Peyer's patch (tissue), 4 donors: ENCODE data around the gene COL27A1.

Source experiments
- POLR2A ChIP-seq, 2 donors: fragments of 450-650 bp; IDR thresholded peaks; one replicate each; pipeline ENCODE4 v1.5.1; 2017; ENCODE audit warnings: antibody characterized with exemption in 2 of 2, mild to moderate bottlenecking in 2 of 2, moderate library complexity in 2 of 2
- TF ChIP-seq, protein P1 (sequence below), 6 experiments: fragments of 450-650 bp in 4 of 6; fragments of 200-600 bp in 2 of 6; sonication (generic) in 1 of 6; IDR thresholded peaks; one replicate each; pipeline ENCODE4 v1.5.1; 2017 to 2019; ENCODE audit warnings: antibody characterized with exemption in 6 of 6, mild to moderate bottlenecking in 3 of 6, moderate library complexity in 1 of 6

DNA sequence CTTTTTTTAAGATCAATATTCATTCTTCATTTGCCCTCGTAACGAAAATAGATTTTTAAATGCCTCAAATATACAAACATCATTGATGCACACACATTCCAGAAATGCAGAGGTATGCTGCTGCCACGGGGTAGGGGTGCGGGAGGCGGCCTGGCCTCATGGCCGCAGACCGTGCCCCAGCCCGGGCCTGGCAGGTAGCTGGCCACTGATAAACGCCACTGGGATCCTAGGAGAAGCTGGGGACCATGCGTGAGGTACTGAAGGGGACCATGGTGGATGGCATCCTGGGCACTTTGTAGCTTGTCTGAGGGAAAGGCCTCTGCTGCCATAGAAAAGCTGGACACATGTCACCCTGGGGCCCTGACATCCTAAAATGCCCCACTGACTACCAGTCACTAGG, 180.8 kb downstream of the COL27A1 start:
- TF ChIP-seq, protein P1, sequence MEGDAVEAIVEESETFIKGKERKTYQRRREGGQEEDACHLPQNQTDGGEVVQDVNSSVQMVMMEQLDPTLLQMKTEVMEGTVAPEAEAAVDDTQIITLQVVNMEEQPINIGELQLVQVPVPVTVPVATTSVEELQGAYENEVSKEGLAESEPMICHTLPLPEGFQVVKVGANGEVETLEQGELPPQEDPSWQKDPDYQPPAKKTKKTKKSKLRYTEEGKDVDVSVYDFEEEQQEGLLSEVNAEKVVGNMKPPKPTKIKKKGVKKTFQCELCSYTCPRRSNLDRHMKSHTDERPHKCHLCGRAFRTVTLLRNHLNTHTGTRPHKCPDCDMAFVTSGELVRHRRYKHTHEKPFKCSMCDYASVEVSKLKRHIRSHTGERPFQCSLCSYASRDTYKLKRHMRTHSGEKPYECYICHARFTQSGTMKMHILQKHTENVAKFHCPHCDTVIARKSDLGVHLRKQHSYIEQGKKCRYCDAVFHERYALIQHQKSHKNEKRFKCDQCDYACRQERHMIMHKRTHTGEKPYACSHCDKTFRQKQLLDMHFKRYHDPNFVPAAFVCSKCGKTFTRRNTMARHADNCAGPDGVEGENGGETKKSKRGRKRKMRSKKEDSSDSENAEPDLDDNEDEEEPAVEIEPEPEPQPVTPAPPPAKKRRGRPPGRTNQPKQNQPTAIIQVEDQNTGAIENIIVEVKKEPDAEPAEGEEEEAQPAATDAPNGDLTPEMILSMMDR (IDR thresholded peaks at IDR 0.05), result no peak
- no peak for TF ChIP-seq POLR2A (IDR thresholded peaks at IDR 0.05)
